Measurements from ENCODE around the gene SLC25A34. TPM values are rescaled to one million over a fixed set of nuclear protein-coding genes. Genes with fewer than 3 reads are reported as not detected.

Gene SLC25A34
- total RNA-seq, 3 donors from 2014 or later, result 1.1 to 2.8 (median 1.4) TPM

DNA sequence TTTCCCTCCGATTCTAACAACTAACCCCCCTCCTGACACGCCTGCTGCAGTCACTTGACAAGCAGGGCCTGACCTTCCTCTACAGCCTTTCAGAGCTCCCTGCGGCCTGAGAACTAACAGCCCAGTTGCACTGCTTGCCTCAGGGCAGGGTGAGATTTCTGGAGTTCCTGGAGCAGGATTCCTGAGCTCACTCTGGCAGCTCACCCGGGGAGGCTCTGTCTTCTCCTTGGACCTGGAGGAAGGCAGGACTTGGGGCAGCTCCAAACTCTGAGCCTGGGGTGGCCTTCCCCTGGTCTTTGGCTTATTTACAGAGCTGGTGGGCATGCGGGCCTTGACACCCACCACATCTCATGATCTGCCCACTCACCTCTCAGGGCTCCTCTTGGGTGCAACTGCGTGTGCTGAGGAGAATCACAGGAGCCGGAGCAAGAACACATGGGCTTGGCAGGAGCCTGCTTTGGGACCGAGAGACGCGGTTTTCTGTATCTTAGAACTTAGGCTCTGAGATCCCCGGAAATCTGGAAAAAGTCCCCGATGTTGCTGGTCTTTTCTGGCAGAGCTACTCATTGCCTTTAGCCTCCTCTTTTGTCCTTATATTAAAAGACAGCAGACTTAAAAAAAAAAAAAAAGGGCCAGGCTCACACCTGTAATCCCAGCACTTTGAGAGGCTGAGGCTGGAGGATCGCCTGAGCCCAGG is 13.1 kb upstream of the SLC25A34 start:
- Mint-ChIP-seq H3K4me1 (ENCODE audit: low read depth) (no peaks in the 10 kb centered on the region), H3K27me3 (ENCODE audit: low read depth) (no peaks in the 10 kb centered on the region), H3K4me3 (no peak overlapping the region), H3K36me3 (ENCODE audit: insufficient read depth) (peaks cover 14% of the 10 kb centered on the region), H3K9me3 (no peaks in the 10 kb centered on the region)
- ATAC-seq (no peak), DNase-seq (no peak)

DNA sequence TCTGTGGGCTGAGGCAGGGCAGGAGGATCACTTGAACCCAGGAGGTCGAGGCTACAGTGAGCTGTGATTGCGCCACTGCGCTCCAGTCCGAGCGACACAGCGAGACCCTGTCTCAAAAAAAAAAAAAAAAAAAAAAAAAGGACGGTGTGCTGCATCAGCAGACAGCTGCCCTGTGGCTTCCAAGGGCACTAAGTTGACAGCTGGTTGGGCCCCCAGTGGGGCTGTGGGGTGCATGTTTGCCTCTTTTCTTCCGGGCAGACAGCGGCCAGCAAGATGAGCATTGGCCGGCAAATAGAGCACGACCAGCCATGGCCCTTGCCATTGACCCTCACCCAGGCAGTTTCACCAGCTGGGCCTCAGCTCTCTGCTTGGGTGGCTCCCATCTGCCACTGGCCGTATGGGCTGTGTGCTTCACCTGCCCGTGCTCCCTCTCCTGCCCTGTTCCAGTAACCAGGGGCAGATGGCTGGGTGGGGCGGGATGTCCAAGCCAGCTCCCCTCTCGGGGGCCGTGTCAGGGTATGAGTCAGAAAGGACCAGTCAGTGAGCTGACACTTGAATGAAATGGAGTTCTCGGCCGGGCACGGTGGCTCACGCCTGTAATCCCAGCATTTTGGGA is 12.3 kb upstream of the SLC25A34 start:
- no peaks in the 10 kb centered on the region for H3K27me3 Mint-ChIP-seq (ENCODE audit: low read depth)
- no peak overlapping the region for H3K4me3 Mint-ChIP-seq
- DNase-seq (no peak), ATAC-seq (no peak)
- H3K9me3 Mint-ChIP-seq, result no peaks in the 10 kb centered on the region
- peaks cover 10% of the 10 kb centered on the region for H3K36me3 Mint-ChIP-seq (ENCODE audit: insufficient read depth)
- no peaks in the 10 kb centered on the region for H3K4me1 Mint-ChIP-seq (ENCODE audit: low read depth)

DNA sequence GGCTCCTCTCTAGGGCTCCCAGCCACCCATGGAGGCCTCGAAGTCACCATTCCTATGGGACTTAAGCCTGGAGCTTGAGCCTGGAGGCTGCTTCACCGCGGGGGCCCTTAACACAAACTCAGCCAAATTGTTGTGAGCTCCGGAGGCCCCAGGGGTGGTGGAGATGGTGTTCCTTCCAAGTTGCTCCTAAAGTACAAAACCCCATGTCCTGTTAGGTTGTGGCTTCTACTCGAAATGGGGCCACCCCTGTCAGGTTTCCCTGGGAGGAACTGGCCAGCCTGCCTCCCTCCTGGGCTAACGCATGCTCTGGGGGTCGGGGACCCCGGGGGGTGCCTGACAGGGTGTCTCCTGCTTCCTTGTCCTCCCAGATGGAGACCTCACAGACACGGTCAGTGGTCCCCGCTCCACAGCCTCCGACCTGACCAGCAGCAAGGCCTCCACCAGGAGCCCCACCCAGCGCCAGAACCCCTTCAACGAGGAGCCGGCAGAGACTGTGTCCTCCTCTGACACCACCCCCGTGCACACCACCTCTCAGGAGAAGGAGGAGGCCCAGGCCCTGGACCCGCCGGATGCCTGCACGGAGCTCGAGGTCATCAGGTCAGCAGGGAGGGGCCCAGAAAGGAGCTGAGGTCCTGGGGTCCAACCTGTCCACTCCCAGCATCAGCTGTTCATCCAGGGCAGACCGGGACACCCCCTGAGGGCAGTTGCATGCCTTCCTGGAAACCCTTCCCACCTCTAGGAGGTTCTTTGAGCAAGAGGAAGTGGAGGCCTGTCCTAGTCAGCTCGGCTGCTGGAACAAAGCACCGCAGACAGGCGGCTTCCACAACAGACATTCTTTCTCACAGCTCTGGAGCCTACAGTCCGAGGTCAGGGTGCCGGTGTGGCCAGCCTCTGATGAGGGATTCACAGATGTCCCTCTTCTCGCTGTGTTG is 10.8 kb upstream of the SLC25A34 start:
- DNase-seq, result no peak
- Mint-ChIP-seq H3K27me3 (ENCODE audit: low read depth) (no peaks in the 10 kb centered on the region), H3K4me3 (no peak overlapping the region), H3K9me3 (no peaks in the 10 kb centered on the region), H3K4me1 (ENCODE audit: low read depth) (no peaks in the 10 kb centered on the region), H3K36me3 (ENCODE audit: insufficient read depth) (peaks cover 10% of the 10 kb centered on the region)
- no peak for ATAC-seq

DNA sequence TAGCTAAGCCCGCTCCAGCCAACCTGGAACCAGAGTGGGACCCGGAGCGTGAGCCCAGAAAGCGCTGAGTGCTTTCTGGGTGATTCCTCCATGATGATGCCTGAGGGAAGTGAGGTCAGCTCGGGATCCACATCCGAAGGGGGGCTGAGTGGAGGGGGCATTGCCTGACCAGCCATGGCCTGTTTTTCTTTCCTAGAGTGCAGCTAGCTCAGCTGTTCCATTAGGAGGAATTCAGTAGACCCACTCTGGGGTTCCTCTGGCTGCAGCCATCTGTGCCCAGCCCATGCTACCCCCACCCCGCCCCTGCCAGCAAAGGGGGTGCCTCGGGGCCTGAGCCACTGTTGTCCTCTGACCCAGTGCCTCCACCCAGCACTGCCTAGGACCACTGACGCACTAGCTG is 9.6 kb upstream of the SLC25A34 start:
- Mint-ChIP-seq H3K4me3 (no peak overlapping the region), H3K27me3 (ENCODE audit: low read depth) (no peaks in the 10 kb centered on the region), H3K36me3 (ENCODE audit: insufficient read depth) (peaks cover 10% of the 10 kb centered on the region), H3K9me3 (no peaks in the 10 kb centered on the region), H3K4me1 (ENCODE audit: low read depth) (no peaks in the 10 kb centered on the region)
- ATAC-seq, result no peak
- DNase-seq, result no peak

DNA sequence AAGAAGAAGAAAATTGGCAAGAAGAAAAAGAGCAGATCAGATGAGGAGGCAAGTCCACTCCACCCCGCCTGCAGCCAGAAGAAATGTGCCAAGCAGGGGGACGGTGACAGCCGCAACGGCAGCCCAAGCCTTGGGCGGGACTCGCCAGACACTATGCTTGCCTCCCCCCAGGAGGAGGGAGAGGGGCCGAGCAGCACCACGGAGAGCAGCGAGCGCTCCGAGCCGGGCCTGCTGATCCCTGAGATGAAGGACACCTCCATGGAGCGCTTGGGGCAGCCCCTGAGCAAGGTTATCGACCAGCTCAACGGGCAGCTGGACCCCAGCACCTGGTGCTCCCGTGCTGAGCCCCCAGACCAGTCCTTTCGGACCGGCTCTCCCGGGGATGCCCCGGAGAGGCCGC is 9.0 kb upstream of the SLC25A34 start:
- no peak for DNase-seq
- H3K36me3 Mint-ChIP-seq (ENCODE audit: insufficient read depth), result peaks cover 10% of the 10 kb centered on the region
- no peak overlapping the region for H3K4me3 Mint-ChIP-seq
- H3K4me1 Mint-ChIP-seq (ENCODE audit: low read depth), result no peaks in the 10 kb centered on the region
- H3K27me3 Mint-ChIP-seq (ENCODE audit: low read depth), result no peaks in the 10 kb centered on the region
- H3K9me3 Mint-ChIP-seq, result no peaks in the 10 kb centered on the region
- ATAC-seq, result no peak

DNA sequence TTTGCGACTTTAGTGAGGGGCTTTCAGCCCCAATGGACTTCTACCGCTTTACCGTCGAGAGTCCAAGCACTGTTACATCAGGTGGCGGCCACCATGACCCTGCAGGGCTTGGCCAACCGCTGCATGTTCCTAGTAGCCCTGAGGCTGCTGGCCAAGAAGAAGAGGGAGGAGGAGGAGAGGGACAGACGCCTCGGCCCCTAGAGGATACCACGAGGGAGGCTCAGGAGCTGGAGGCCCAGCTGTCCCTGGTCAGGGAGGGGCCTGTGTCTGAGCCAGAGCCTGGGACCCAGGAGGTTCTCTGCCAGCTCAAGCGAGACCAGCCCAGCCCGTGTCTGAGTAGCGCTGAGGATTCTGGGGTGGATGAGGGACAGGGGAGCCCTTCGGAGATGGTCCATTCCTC is 8.6 kb upstream of the SLC25A34 start:
- Mint-ChIP-seq H3K27me3 (ENCODE audit: low read depth) (no peaks in the 10 kb centered on the region), H3K4me1 (ENCODE audit: low read depth) (no peaks in the 10 kb centered on the region), H3K9me3 (no peaks in the 10 kb centered on the region), H3K4me3 (no peak overlapping the region), H3K36me3 (ENCODE audit: insufficient read depth) (peaks cover 12% of the 10 kb centered on the region)
- ATAC-seq (no peak), DNase-seq (no peak)

DNA sequence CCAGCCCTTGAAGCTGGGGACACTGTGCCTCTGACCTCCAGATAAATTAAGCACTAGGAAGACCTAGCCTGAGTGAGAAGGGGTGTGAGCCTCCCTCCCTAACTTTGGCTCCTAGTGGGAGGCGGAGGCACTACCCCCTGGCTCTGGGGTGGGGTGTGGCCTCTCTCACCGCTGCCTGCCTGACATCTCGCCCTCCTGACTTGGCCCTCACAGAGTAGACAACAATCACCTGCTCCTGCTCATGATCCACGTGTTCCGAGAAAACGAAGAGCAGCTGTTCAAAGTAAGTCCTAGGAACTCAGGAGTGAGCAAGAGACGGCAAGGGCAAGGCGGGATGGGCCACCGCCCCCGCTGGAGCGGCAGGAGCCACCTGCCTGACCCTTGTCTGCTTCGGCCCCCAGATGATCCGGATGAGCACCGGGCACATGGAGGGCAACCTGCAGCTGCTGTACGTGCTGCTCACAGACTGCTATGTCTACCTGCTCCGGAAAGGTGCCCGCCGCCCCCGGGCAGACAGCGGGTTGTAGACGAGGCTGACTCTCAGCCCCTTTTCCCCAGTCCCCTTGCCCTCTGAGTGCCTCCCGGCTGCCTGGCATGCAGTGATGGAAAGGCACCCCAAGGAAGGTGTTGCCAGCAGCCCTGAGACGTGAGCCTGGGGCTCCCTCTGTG is 8.1 kb upstream of the SLC25A34 start:
- Mint-ChIP-seq H3K27me3 (ENCODE audit: low read depth) (no peaks in the 10 kb centered on the region), H3K4me3 (no peak overlapping the region), H3K9me3 (no peaks in the 10 kb centered on the region), H3K36me3 (ENCODE audit: insufficient read depth) (peaks cover 9% of the 10 kb centered on the region), H3K4me1 (ENCODE audit: low read depth) (no peaks in the 10 kb centered on the region)
- no peak for ATAC-seq
- DNase-seq, result no peak

DNA sequence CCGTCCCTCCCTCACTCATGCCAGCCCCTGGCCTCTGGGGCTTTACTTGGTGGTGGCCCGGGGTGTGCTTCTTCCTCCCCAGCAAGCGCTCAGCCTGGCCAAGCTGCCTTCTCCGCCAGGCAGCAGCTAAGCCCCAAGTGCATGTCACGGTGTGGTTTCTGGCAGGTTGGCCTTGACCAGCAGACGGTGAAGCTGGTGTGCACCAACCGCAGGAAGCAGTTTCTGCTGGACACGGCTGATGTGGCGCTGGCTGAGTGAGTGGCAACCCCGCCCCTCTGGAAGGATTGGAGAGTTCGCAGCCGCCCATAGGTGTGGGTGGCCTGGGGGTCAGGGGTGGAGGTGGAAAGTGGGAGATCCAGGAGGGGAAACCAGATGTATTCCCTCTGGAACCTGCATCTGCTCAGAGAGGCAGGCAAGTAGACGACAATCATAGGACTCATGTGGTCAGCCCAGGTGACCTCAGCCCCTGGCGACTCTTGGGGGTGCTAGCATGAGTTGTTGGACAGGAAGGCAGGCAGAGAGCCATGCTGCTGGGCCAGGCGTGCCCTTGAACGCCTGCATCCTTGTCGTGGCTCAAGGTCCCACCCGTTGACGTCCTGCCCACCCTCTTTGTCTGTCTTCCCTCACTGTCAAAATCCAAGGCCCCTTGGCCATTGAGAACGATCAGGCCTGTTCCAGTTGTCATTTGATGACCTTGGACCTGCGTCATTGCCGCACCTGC is 7.0 kb upstream of the SLC25A34 start:
- no peak for ATAC-seq
- Mint-ChIP-seq H3K36me3 (ENCODE audit: insufficient read depth) (peaks cover 9% of the 10 kb centered on the region), H3K4me3 (no peak overlapping the region), H3K4me1 (ENCODE audit: low read depth) (no peaks in the 10 kb centered on the region), H3K9me3 (no peaks in the 10 kb centered on the region), H3K27me3 (ENCODE audit: low read depth) (no peaks in the 10 kb centered on the region)
- DNase-seq, result no peak

DNA sequence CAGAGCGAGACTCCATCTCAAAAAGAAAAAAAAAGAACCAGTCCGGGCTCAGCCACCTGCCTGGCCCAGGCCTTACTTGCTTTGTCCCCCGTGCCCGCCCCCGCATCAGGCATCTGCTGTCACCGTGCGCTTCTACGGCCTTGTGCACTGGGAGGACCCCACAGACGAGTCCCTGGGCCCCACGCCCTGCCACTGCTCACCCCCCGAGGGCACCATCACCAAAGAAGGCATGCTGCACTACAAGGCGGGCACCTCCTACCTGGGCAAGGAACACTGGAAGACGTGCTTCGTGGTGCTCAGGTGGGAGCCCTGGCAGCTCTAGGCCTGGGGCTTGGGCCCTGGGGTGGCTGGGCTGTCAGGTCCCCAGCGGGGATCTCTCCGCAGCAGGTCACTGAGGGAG is 5.6 kb upstream of the SLC25A34 start:
- Mint-ChIP-seq H3K4me1 (ENCODE audit: low read depth) (no peaks in the 10 kb centered on the region), H3K9me3 (no peaks in the 10 kb centered on the region)

DNA sequence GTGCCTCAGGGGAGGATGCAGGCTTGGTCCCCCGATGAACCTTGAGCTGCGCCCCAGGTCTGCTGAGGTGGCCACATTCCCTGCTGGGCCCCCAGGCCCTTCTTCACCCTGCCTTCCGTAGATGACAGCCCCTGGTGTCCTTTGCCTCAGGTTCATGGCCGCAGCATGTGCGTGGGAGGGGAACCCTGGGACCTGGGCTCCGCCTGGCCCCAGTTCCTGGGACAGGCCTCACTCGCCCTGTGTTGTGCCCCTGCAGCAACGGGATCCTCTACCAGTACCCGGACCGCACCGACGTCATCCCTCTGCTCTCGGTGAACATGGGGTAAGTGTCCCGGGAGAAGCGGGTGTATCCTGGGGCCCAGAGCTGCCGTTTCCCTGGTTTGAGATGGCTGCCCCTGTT is 5.1 kb upstream of the SLC25A34 start:
- Mint-ChIP-seq H3K9me3 (no peaks in the 10 kb centered on the region), H3K27me3 (ENCODE audit: low read depth) (no peaks in the 10 kb centered on the region), H3K4me1 (ENCODE audit: low read depth) (no peaks in the 10 kb centered on the region), H3K4me3 (no peak overlapping the region), H3K36me3 (ENCODE audit: insufficient read depth) (peaks cover 7% of the 10 kb centered on the region)
- DNase-seq, result no peak
- no peak for ATAC-seq

More for the DNA sequence above, 5.6 kb upstream of the SLC25A34 start:
- DNase-seq (no peak), ATAC-seq (no peak)
- Mint-ChIP-seq H3K27me3 (ENCODE audit: low read depth) (no peaks in the 10 kb centered on the region), H3K36me3 (ENCODE audit: insufficient read depth) (peaks cover 9% of the 10 kb centered on the region), H3K4me3 (no peak overlapping the region)

DNA sequence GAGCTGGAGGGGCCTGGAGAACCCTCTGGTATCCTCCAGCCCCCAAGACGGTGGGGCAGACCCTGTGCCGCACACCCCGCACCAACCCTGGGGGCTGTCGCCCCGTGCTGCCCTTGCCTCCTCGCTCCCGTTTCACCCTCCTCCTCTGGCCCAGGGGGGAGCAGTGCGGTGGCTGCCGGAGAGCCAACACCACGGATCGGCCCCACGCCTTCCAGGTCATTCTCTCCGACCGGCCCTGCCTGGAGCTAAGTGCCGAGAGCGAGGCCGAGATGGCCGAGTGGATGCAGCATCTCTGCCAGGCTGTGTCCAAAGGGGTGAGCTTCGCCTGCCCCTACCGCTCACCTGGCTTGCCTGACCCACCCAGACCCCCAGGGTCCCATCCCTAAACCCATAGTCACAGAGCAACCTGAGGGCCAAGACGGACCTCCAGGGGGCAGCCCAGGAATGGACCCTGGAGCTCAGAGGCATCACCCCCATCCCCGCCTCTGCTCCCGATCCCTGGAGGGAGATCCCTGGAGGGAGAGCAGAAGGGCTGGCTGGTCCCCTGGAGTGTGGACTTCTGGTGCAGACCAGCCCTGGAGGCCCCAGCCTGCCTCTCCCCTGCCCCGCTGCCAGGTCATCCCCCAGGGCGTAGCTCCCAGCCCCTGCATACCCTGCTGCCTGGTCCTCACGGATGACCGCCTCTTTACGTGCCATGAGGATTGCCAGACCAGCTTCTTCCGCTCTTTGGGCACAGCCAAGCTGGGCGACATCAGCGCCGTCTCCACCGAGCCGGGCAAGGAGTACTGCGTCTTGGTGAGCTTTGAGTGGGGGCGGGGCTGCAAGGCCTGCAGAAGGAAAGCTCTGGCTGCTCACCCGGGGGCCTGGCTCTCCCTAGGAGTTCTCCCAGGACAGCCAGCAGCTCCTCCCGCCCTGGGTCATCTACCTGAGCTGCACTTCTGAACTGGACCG is 4.0 kb upstream of the SLC25A34 start:
- DNase-seq (no peak), ATAC-seq (no peak)
- no peaks in the 10 kb centered on the region for H3K4me1 Mint-ChIP-seq (ENCODE audit: low read depth)

DNA sequence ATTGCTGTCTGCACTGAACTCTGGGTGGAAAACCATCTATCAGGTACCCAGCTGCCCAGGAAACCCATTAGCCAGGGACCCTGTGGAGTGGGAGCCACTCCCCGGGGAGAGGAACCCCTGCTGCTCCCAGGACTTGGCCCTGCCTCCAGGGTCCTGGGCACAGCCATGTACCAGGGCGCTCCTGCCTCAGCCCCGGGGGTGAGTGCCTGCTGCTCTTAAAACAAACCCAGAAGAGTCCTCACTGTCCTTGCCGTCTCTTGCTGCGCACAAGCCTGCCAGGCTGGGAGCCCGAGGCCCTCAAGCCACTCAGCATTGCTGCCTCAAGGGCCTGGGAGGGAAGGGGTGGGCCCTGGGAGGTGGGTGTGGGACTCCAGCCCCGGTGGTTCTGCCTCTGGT is 3.4 kb upstream of the SLC25A34 start:
- Mint-ChIP-seq H3K9me3 (no peaks in the 10 kb centered on the region), H3K36me3 (ENCODE audit: insufficient read depth) (peaks cover 2% of the 10 kb centered on the region), H3K4me3 (no peak overlapping the region), H3K27me3 (ENCODE audit: low read depth) (no peaks in the 10 kb centered on the region), H3K4me1 (ENCODE audit: low read depth) (no peaks in the 10 kb centered on the region)
- ATAC-seq (no peak), DNase-seq (no peak)

More for the DNA sequence above, 4.0 kb upstream of the SLC25A34 start:
- Mint-ChIP-seq H3K27me3 (ENCODE audit: low read depth) (no peaks in the 10 kb centered on the region), H3K4me3 (no peak overlapping the region), H3K36me3 (ENCODE audit: insufficient read depth) (peaks cover 3% of the 10 kb centered on the region), H3K9me3 (no peaks in the 10 kb centered on the region)

DNA sequence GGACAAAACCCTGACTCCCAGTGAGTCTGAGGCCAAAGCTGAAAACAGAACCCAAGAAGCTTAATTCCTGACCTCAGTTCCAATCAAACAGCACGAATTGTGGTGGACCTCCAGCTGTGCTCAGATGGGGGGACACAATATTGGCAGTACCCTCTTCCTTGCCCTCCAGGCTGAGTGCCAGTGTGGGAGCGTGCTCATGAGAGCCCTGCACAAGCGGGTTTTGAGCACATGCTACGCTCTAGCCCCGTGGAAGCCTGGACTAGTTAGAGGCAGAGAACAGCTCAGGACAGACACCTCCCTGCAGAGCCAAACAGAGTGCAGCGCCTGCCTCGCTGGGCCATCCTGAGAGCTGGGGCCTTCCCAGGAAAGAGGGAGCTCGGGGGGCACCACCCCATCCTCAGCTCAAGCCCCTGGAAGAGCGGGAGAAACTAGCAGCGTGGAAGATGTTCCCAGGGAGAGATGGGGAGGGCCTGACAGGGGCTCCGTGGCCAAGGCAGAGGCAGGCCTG is 2.8 kb upstream of the SLC25A34 start:
- H3K27me3 Mint-ChIP-seq (ENCODE audit: low read depth), result no peaks in the 10 kb centered on the region
- no peaks in the 10 kb centered on the region for H3K4me1 Mint-ChIP-seq (ENCODE audit: low read depth)
- ATAC-seq, result no peak

More for the DNA sequence above, 2.8 kb upstream of the SLC25A34 start:
- no peaks in the 10 kb centered on the region for H3K9me3 Mint-ChIP-seq
- no peak overlapping the region for H3K4me3 Mint-ChIP-seq
- no peak for DNase-seq
- peaks cover 2% of the 10 kb centered on the region for H3K36me3 Mint-ChIP-seq (ENCODE audit: insufficient read depth)

All from activated T-cell treated with anti-CD3 and anti-CD28 coated beads, Interleukin-2, amount 50 U/mL, for 4 hours (primary cell).